GM21825 (cell line): ENCODE results near the gene PRF1.
"Not testable (repeated sequence)": the region's sequence is repeated elsewhere in the genome, so short reads cannot be mapped to it uniquely, and the experiment has no call there.

Experiments used
- ATAC-seq: cut with Tn5 transposase; IDR thresholded peaks from one replicate; pipeline ENCODE4 v1.9.1; 2021; ENCODE audit warnings: mild to moderate bottlenecking, moderate library complexity; ENCODE audit not compliant: unreplicated experiment

The PRF1 gene

DNA sequence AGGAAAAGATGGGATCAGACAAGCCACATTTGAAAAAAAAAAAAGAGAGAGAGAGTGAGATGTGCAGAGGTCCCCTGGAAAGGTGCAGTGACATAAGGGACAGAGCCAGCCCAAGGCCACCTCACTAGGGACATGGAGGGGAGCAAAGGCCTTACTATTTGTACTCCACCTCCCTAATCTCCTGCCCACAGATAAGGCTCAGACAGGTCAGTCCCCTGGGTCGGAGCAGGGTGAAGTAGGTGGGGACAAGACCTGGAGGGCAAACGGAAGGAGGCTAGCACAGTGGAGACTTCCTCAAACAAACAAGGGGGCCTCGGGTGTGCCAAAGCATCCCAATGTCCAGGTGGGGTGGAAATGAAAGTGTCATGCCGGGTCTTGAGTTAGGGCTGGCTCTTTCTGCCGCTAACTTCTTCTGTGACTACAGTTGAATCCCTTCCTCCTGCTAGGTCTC lies 7.0 kb downstream of the PRF1 start:
- no peak for ATAC-seq

DNA sequence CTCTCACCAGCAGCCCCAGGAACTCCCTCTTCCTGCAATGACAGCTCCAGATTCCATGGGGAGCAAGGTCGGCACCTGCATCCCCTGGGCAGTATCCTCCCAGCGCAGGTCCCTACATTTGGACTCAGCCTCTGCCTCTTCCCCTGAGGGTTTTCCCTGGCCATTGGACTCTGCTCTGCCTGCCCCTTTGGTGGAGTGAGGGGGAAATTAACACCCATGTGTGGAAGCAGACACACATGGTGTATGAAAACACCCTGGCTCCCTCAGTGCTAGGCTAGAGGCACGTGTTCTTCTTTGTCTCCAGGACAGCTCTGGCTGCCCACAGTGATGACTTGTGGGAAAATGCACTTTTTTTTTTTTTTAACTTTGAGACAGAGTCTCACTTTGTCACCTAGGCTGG lies 8.4 kb downstream of the PRF1 start:
- no peak for ATAC-seq

DNA sequence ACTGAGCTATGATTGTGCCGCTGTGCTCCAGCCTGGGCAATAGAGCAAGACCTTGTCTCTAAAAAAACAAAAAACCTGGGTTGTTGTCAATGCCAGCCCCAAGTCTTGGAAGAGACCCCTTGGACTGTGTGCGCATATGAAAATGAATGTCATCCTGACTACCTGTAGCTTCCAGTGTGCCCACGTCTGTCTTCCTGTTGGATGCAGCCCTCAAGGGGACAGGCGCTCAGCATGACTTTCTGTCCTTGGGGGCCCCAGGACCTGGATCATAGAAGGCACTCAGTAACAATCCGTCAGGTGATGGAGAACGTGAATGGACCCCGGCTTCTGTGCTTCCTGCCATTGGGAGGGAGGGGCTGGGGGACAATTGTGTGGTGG lies 9.0 kb downstream of the PRF1 start:
- no peak for ATAC-seq

DNA sequence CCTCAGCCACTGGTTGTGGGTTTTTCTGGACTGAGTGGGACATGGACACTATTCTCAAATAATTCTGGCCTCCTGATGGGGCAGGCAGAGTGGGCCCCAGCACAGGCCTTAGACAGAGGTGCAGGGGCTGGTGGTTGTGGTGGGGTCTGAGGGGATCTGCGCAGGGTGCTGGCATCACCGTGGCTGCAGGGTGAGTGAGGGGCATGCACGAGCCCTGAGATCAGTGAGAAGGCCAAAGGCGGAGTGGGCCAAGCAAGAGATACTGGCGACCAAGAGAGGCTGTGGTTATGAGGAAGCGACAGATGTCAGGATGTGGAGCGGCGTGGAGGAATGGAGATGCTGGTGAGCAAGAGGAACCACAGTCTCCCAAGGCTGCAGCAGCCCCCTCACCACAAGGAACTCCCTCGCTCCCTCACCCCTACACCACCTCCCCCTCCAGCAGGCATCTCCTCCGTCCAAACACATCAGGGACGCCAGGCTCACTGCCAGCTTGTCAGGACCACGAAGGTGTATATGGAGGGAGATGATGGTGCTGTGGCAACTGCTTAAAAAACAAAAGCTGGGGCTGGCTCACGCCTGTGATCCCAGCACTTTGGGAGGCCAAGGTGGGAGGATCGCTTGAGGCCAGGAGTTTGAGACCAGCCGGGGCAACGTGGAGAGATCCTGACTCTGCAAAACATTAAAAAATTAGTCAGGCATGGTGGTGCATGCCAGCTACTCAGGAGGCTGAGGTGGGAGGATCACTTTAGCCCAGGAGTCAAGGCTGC lies 9.6 kb downstream of the PRF1 start:
- no peak for ATAC-seq

- no peak for ATAC-seq
Measured at GRCh38 chr10:70592186-70592735, 10.3 kb downstream of the PRF1 start.

- ATAC-seq = no peak
Measured at GRCh38 chr10:70590655-70591416, 11.7 kb downstream of the PRF1 start.

DNA sequence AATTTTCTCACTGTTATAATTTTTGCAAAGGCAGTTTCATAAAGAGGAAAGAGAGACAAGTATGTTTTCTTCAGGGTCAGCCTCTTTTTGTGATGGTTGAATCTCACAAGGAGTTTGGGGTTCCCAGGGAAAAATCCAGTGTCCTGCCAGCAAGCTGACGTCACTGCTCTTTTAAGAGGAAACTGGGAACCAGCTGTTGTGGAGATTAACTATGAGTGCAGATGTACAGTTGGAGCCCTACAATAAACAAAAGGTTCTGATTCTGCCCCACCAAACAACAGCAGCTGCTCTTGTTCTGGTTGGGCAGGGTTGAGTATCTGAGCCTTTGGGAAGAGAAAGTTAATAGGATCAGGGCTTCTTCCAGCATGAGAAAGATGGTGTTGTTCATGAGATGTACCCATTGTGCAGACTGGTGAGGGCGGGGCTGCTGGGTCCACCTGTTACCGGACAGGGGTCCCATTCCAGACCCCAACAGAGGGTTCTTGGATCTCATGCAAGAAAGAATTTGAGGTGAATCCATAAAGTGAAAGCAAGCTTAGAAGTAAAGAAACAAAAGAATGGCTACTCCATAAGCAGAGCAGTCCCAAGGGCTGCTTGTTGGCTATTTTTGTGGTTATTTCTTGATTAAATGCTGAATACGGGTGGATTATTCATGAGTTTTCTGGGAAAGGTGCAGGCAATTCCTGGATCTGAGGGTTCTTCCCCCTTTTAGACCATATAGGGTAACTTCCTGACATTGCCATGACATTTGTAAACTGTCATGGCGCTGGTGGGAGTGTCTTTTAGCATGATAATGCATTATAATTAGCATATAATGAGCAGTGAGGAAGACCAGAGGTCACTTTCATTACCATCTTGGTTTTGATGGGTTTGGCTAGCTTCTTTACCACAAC lies 12.5 kb downstream of the PRF1 start:
- ATAC-seq = no peak

DNA sequence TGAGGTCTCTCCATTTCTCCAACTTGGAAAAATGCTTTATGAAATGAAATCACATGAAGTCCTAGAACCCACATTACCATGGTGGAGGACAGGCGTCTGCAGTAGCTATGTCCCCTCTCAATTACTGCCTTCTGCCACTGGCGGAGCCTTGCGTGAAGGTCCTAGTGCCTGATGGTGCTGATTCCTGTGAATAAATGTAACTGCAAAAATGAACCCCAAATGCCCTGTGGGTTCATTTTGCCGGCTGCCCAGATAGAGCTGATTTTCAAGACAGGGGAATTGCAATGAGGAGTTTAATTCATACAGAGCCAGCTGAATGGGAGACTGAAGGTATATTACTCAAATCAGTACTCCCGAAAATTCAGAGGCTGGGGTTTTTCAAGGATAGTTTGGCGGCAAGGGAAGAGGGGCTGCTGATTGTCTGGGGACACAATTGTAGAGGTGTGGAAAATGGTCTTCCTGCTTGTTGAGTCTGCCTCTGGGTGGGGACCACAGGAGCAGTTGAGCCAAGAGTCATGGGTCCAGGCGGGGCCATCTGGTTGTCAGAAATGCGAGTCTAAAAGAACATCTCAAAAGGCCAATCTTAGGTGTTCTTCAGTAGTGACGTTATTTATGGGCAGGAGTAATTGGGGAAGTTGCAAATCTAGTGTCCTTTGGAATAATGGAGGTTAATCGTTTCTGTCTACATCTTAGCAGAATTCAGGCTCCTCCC lies 13.5 kb downstream of the PRF1 start:
- no peak for ATAC-seq

- ATAC-seq = no peak
Measured at GRCh38 chr10:70588255-70588654, 14.3 kb downstream of the PRF1 start.

- no peak for ATAC-seq
Measured at GRCh38 chr10:70587045-70587658, 15.4 kb downstream of the PRF1 start.

GRCh38 chr10:70586348-70586930 lies 16.1 kb downstream of the PRF1 start:
- no peak for ATAC-seq

DNA sequence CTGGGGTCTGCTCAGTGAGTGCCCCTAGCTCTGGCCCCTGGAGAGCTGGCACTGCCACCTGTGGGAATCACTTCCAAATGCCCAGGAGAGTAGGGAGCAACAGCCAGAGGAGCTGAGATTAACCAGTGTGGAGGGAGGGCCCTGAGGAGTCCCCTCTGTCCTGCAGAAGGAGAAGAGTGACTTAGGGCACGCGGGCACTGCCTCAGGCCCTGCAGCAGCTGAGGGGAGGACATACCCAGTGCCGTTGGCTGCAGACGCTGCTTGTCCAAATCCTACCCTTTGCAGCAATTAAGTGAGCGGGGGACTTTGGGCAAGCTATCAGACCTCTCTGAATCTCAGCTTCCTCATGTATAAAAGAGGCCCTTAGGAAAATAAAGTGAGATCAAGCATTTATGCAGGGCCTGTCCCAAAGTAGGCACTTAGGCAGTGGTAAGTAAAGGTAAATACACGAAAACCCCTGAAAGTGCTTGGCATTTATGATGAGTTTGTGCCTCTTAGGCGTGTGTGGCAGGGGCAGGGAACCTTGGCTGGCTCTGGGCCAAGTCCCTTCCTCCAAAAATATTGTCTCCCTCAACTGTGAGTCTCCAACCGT lies 16.9 kb downstream of the PRF1 start:
- no peak for ATAC-seq

- no peak for ATAC-seq
Measured at GRCh38 chr10:70584909-70585544, 17.5 kb downstream of the PRF1 start.

GRCh38 chr10:70584366-70584765 lies 18.2 kb downstream of the PRF1 start:
- no peak for ATAC-seq

- no peak for ATAC-seq
Measured at GRCh38 chr10:70583669-70584037, 18.9 kb downstream of the PRF1 start.

DNA sequence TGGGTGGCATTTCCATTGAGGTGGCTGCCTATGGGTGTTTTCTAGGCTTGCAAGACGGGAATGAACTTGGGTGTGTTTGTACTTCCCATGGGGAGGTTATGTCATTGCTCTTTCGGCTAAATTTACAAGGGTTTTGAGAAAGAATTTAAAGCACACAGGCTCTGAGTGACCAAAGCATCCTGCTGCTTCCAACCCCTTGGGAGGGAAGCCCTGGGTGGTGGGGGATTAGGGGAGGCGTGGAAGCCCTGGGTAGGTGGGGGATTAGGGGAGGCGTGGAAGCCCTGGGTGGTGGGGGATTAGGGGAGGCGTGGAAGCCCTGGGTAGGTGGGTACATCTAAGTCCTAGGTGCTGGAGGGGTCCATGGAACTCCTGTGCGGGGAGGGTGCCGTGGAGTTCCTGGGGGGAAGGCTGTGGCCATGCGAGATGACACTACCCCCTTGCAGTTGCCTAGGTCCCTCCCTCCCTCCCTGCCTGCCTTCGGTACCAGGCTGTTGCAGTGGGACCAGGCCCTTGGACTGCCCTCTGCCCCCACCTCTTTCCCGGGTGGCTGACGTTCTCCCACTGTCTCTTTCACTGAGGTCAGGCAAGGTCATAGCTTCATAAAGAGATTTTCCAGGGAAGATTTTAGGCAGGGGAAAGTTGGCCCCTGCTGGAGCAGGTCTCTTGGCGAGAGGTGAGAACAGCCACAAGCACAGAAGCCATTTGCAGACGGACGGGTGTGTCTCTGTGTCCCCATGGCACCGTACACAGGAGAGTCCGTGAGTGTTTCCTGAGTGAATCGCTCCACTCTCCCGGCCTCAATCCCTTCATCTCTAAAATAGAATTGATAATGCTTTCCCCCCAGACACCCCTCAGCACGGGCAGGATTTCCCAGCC lies 19.5 kb downstream of the PRF1 start:
- ATAC-seq = no peak

DNA sequence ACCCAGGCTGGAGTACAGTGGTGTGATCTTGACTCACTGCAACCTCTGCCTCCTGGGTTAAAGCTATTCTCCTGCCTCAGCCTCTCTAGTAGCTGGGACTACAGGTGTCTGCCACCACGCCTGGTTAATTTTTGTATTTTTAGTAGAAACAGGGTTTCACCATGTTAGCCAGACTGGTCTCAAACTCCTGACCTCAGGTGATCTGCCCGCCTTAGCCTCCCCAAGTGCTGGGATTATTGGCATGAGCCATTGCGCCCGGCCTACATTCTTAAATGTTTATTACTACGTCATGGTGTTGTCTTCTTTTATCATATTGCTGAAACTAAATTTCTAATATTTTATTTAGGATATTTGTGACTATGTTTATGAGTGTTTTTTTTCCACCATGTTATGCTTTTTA lies 21.4 kb downstream of the PRF1 start:
- ATAC-seq = not testable (repeated sequence)
